GM18868 (cell line): ENCODE results near the gene RGMA.
"Not testable (repeated sequence)": the region's sequence is repeated elsewhere in the genome, so short reads cannot be mapped to it uniquely, and the experiment has no call there.

Experiments
- ATAC-seq: cut with Tn5 transposase; IDR thresholded peaks from one replicate; pipeline ENCODE4 v1.9.1; 2021; ENCODE audit warnings: mild to moderate bottlenecking, moderate library complexity; ENCODE audit not compliant: unreplicated experiment

RGMA gene

DNA sequence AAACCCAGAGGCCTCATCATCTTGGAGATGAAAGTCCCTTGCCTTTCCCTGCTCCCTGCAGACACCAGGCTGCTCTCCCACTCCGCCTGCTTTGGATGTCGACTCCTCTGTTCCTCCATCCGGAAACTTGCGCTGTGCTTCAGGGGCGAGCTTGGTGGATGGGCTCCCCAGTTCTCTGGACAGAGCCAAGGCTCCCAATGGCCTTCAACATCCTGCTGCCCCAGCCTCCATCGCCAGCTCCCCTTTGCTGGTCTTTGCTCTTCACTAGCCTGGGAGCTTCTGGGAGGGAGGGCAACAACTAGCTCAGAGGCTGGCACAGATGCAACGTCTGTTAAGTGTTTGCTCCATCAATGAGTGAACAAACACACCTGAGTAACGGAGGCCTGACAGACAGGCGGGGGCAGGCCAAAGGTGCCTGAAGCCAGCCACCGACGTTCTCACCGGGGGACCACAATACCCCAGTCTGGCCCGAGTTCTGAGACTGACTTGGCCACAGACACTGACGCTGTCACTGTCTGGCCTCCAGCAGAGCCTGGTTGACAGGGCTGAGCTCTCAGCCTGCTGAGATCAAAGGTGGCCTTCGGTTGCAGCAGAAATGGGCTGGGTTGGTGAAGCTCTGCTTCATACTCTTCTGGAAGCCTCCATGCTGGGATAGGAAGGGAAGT, 39.0 kb downstream of the RGMA start:
- ATAC-seq, result no peak

DNA sequence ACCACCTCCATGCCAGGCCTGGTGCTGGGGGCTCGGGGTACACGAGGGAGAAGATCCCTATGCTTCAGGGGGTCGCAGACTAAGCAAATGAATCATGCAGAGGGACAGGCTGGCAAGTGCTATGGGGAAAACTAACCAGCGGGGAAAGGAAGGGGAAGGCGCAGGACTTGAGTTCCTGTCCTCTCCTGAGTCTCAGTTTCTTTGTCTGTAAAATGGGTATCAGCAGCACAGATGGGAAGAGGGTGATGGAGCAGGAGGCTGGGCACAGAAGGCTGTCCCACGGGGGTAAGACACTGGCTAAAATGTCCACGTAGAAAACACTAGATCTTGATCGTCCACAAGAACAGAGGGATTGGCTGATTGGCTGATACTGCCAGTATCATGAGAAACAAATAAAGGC, 39.8 kb downstream of the RGMA start:
- ATAC-seq, result no peak

DNA sequence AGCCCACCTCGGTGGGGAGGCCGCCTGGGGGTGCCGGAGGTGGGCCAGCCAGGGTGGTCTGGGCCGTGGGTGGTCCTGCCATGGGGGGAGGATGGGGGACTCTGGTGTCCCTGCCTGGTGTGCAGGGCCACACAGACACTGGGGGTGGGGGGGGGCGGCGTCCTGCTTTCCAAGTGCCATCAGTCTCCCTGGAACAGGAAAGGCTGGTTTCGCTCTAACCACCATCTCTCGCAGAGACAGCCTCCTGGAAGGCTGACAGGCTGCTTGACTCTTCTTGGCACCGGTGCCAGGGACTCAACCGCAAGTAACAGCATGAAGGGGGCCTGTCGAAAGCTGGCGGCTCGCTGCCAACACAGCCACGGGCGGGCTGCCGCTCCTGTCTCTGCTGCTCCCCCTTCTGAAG, 40.3 kb downstream of the RGMA start:
- no peak for ATAC-seq

DNA sequence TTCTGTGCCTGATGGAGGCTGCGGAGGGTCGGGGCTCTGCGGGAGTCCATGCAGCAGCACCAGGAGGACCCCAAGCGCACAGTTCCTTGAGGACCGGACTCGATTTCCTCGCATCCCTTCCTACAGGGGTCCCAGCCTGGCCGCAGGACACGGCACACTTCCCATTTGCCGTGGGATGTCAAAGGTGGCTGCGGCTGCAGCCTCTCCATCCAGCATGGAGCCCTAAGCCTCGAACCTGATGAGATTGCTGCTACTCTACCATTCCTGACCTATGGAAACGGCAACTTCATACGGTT, 40.6 kb downstream of the RGMA start:
- no peak for ATAC-seq

DNA sequence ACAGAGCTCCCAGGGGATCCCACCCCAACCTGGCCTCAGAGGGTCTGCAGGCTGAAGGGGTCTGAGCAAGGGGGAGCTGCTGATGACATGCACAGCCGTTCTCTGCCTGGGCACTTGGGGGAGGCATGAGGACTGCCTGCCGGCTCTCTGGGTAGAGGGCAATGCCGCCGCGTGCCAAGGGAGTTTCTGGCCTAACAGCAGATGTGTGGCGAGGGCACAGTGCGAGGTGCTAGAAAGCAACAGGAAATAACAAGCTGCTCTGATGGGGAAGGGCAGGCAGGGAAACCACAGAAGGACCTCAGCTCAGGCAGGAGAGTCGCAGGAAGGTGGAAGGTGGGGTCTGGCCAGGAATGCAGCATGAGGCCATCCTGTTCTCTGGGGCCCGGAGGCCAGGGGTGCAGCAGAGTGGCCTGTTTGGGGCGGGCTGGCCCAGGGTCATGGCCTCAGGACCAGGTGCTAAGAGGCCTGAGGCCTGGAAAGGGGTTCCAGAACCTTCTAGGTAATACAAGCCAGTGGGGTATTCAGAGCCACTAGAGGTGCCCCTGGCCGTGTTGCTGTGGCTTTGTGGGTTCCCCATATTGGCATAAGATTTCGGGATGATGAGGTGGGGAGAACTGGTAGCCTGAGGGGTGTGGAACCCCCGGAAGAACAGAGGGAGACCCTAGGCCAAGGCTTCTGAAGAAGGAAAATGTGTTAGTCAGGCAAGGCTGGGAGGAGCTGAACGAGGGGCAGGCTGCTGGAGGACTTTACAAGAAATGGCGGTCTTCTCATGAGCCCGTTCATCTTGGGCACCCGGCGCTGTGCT, 41.2 kb downstream of the RGMA start:
- ATAC-seq, result no peak

DNA sequence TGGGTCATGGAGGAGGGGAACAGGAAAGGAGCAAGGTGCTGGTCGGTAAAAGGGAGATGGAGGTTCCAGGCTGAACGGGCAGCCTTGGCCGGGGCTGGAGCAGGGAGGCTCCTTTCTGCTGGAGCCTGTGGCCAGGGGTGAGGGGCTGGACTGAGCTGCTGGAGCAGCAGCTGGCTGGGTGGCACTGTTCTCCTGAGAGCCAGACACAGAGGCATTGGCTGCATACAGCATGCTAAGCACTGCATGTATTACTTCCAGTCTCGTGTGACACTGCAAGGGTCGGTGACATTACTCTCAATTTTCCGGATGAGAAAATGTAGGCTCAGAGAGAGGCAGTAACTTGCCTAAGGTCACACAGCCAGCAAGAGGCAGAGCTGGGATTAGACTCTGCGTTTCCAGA, 42.3 kb downstream of the RGMA start:
- ATAC-seq, result no peak

DNA sequence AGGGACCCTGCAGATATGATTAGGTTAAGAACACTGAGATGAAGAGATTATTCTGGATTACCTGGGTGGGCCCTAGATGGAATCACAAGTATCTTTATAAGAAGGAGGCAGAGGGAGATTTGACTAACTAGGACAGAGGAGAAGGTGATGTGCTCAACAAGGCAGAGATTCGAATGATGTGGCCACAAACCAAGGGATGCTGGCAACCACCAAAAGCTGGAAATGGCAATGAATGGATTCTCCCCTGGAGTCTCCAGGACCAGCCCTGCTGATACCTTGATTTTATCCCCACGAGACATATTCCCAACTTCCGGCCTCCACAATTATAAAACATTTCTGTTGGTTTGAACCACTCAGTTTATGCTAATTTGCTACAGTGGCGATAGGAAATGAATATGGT, 42.9 kb downstream of the RGMA start:
- ATAC-seq, result no peak

DNA sequence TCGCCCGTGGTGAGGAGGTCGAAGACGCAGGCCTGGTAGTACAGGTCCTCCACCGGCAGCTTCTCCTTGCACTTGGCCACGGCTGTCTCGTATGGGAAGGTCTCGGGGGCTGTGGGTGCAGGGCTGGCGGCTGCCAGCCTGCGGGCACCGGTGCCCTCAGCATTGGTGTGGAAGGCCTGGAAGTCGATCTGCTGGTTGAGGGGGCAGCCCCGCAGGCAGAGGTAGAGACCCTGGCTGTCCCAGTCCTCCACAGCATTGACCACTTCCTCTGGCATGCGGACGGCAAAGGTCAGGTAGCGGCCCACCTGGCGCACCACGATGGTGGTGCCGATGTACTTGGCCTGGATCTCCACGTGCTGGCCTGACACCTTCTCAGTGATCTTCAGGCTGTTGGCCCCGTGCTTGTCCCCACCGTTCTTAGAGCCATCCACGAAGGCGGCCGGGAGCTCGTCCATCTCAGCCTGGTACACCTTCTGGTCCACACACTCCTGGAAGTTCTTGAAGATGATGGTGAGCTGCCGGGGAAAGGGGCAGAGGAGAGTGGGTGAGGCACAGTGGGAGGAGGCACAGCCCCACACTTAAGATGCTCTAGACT, 43.7 kb downstream of the RGMA start:
- no peak for ATAC-seq

DNA sequence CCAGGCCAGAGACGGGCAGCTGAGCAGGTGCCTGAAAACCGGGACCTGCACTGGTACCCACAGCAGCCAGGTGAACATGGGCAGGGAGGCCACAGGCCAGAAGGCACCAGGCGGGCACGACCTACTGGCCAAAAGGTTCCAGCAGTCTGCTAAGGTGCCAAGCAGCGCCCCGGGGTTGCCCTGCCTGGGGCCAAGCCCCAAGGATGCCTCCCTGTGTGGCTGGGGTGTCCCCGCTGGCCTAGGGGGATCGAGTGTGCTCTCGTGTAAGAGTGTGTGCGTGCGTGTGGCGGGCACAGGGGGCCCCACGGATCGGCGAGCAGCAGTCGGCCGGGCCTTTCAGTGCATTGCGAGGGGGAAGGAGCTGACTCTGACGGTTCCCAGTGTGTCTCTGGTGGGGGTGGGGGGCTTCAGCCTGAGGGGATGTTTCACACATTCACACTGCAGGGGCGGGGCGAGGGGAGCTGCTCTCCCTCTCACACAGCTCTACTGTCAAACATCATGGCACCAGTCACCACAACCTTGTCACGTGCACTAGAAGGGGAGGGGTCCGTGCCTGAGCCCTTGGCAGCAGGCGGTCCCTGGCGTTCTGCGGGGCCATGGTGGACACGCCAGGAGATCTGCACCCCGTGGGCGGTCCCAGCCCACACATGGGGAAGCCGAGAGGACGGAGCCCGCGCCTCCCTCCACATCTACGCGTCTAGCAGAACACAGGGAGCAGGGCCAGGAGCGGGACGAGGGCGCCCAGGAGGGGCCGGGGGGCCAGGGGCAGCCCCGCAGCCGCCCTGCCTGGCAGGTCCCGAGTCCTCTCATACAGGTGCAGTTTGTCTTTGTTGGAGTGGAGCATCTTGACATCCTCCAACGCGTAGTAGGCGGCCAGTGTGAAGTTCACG, 44.5 kb downstream of the RGMA start:
- ATAC-seq, result no peak

DNA sequence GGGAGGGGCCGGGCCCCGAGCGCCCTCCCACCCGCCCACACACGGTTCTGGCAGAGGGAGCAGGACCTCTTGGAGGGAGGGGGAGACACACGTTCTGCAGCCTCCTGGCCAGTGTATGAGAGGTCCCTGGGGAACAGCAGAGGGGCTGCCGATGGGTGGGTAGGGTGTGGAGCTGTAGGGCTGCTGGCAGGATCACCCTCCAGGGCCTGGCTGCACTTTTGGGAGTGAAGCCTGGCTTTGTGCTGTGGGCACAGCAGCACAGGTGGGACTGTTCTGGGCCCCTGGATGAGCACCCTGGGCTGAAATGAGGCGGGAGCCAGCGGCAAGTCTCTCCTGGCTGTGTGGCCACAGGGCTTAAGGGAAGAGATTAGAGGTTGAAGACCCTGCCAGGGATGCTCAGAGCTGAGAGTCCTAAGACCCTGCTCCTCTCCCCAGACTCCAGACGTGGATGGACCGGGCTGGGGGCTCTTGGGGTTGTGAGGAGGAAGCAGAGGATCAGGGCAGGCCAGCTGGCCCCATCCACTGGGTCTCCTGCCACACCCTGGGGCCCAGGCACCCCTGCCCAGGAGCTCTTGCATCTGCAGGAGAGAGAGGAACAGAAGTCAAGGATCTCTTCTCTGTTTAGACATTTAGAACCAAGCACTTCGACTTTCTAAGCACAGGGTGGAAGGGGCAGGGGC, 45.2 kb downstream of the RGMA start:
- no peak for ATAC-seq

DNA sequence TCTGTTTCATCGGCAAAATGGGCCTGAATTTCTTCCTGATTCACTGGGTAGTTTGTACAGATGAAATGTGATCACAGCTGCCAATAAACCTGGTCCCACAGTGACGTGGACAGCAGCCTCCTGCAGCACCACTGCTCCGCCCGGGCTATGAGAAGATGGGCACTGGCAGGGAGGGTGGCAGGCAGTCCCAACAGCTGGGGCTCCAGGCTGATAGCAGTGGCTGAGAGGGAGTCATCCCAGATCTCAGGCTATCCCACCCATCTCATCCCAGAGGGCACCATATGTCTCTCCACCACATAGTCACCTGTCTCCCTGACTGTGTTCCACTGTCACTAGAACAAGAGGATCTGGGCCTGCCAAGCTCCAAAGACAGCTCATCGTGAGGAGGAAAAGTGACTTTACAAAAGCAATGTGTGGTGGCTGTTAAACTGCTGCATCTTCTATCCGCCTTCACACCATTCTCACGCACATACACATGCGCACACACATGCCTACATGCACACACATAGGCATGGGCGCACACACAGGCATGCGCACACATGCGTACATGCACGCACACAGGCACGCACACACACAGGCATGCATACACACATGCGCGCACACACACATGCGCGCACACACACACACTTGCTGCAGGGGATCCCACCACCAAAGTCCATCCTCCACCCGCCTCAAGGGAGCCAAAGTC, 46.2 kb downstream of the RGMA start:
- no peak for ATAC-seq

DNA sequence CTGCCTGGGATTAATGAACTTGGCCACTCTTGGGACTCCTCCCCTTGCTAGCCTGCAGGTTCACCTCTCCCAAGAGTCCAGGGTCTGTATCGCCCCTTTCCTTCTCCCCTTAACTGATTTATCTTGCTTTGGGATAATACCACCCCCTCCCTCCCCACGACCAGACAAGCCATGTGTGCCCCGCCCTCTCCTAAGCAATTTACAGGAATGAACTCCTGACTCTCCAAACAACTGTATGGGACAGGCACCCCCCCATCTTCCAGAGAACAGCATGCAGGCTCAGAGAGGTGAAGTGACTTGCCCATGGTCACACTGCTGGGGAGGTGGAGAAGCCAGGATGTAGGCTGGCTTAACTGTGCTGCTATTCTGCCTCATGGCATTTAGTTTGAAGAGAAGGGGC, 46.8 kb downstream of the RGMA start:
- no peak for ATAC-seq

DNA sequence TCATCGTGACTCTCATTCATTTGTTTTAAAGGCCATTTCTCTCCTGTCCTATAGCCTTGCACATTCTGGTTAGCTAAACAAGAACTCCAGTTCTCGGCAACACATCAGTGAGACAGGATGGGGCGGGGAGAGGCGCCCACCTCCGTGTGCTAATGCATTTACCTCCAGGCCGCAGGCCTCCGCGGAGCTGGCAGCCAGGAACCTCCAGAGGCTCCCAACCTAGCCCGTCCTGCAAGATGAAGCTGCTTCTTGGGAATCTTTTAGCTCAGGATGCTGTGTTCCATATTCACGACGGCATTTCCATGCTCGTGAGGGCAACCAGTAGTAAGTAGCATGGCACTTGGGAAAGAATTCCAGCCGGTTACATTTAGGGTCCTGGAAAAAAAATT, 47.9 kb downstream of the RGMA start:
- ATAC-seq, result no peak

DNA sequence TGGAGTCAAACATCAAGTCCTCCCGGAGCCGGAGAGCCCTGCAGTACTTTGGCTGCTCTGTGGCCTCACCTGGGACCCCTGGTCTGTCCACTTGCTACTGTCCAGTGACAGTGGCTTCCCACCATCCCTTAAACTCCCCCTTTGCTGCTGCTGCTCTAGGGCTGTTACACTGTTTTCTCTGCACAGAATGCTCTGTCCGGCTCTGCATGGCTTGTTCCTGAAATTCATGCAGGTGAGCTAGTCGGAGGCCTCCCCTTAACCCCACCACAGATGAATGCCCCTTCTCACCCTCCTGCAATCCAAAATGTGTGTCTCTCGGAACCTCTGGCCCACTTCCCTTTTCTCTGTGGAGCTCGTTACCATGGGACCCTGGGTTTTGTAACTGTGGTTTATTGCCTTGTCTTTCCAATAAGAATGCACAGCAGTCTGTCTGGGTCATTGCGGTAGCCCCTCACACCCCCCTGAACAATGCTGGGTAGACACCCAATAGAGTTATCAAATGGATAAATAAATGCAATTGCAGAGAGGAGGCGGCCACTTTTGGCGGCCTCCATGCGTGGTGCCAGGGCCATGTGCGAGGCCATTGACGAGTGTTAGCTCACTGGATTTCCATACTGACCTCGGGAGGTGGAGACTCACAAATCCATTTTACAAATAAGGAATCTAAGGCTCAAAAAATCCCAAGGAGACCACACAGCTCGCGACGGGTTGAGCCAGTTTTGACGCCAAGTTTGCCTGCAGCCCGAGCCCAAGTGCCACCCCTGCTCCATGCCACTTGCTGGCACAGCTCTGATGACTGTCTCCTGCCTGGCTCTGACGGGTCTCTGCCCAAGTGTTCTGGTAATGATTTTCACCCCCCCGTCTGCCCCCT, 48.5 kb downstream of the RGMA start:
- ATAC-seq, result no peak

DNA sequence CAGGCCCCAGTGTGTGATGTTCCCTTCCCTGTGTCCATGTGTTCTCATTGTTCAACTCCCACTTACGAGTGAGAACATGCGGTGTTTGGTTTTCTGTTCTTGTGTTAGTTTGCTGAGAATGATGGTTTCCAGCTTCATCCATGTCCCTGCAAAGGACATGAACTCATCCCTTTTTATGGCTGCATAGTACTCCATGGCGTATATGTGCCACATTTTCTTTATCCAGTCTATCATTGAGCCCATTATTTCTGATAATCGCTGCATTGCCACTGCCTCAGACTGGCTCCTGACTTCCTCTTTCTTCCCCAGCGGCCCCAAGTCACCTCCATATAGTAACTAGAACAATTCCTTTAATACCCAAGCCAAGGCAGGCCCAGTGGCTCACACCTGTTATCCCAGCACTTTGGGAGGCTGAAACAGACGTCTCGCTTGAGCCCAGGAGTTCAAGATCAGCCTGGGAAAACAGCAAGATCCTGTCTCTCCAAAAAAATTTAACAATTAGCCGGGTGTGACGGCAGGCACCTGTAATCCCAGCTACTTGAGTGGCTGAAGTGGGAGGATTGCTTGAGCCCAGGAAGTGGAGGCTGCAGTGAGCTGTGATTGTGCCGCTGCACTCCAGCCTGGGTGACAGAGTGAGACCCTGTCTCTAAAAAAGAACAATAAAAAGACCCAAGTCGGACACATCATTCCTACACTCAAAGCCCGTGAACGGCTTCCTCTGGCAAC, 49.3 kb downstream of the RGMA start:
- not testable (repeated sequence) for ATAC-seq

DNA sequence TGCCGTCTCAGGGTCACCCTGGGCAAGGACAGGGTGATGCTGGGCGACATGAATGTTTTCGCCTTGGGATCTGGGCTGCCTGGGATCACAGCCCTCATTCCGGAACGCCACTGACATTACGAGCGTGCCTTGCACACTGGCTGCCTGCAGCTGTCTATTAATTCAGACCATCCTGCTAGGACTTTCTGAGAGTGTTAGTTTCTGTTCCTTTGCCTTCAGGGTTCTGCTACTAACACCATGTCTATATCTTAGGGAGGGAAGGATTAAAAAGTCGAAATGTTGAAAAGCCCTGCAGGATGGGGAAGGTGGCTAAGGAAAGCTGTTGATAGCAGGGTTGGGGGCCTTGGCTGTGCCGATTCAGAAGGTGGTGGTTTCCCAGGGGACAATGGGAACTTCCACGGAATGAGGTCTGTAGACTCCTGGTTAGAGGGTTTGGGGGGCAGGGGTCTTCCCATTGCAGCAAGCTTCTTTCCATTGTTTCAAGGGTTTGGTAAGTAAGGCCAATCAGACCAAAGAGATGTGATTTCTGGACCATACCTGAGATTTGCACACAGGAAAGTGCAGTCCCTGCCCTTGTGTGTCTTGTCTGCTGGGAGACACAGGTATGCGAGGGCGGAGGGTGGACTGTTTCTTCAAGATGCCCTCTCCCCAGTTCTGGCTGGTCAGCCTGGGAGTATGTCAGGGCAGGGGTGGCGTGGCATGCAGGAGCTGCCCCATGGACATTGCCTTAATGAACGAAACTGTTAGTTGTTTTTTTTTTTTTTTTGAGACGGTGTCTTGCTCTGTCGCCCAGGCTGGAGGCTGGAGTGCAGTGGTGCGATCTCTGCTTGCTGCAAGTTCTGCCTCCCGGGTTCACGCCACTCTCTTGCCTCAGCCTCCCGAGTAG, 50.9 kb downstream of the RGMA start:
- no peak for ATAC-seq

DNA sequence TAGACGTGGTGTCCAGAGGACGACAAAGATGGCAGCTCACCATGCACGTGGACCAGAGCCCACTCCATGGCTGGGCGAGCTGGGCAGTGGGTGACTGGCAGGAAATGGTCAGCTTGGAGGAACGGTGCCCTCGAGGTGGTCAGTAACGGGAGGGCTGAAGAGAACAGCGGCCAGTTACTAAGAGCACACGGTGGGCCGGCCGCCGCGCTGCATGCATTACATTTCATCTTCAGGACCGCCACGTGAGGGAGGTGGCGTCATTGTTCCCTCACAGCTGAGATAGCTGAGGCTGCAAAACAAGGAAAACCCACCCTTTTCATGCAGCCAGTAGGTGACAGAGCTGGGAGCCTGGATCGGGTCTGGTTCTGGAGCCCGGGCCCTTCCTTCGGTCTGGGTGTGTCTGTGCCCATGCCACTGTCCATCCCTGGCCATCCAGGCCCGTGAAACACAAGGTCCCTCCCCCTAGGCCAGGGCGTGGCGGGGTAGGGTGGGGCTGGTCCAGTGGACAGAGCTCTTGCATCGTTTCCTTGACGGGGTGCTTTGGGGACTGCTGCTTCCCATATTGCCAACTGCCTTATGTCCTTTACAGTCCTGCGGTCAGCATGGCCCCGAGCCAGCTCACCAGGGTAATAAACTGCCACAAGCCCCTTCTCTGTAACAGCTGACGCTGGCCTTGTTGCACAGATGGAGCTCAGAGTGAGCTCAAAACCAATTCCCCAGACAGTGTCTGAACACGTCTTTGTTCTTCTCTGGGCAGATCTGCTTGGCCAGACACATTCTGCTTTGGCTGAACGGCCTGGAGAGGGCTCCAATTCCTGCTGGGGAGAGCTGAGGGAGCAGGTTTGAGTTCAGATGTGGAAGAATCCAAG, 51.8 kb downstream of the RGMA start:
- ATAC-seq, result no peak
